Measurements from ENCODE around the gene WDR72.

DNA sequence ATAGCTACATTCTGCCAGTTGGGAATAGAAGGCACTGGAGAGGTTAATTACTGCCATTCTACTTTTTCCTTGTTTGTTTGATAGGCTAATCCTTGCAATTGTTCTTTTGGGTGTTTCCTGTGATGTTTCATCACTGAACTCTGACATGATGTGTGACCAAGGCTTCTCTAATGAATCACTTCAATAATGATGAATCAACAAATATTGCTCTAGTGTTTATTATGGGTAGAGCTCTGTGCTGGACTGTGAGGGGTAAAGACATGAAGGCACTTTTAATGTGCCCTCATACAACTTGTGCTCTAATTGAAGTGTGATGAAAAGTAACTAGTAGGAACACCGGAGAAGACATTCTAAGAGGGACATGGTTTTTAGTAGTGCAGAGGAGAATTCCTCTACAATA is 233.6 kb downstream of the WDR72 start:
- TF ChIP-seq YY1 (IDR thresholded peaks at IDR 0.05; ENCODE audit: insufficient read depth, insufficient read length): no peak
- TF ChIP-seq ZNF274 (IDR thresholded peaks at IDR 0.05; ENCODE audit: low read depth, low read length): no peak
- no peak for TF ChIP-seq SUZ12 (IDR thresholded peaks at IDR 0.05; ENCODE audit: extremely low read depth, insufficient read depth, insufficient read length)

All from NT2/D1 (cell line).